Measurements from ENCODE around the gene DCTN4.
A peak's percentile ranks its signal among the peaks of the same experiment; 100 is the strongest.
"Not testable (repeated sequence)": the region's sequence is repeated elsewhere in the genome, so short reads cannot be mapped to it uniquely, and the experiment has no call there.

DCTN4 gene

GRCh38 chr5:150758531-150759333 lies at the start of gene DCTN4:
Gene DCTN4 (minus strand): TSS chr5:150759017. CDS start chr5:150758993, 24 bp downstream.
- in situ Hi-C loops (cut with HindIII; ENCODE audit: low pct_ligation_motif_present, low pct_unique_long_range_greater_than_20kb, low sequenced_read_pairs), result no loop called here
- peak; percentile 98 for DNase-seq

GRCh38 chr5:150804388-150804787 lies 45.6 kb upstream of the DCTN4 start:
- in situ Hi-C loops (cut with HindIII; ENCODE audit: low pct_ligation_motif_present, low pct_unique_long_range_greater_than_20kb, low sequenced_read_pairs), result no loop called here
- DNase-seq, result no peak

GRCh38 chr5:150801117-150801927 lies 42.5 kb upstream of the DCTN4 start:
- DNase-seq, result peak; percentile 74
- in situ Hi-C loops (cut with HindIII; ENCODE audit: low pct_ligation_motif_present, low pct_unique_long_range_greater_than_20kb, low sequenced_read_pairs), result no loop called here

- no peak for DNase-seq
- in situ Hi-C loops (cut with HindIII; ENCODE audit: low pct_ligation_motif_present, low pct_unique_long_range_greater_than_20kb, low sequenced_read_pairs), result no loop called here
Measured at GRCh38 chr5:150797384-150797783, 38.6 kb upstream of the DCTN4 start.

GRCh38 chr5:150794927-150795326 lies 36.1 kb upstream of the DCTN4 start:
- in situ Hi-C loops (cut with HindIII; ENCODE audit: low pct_ligation_motif_present, low pct_unique_long_range_greater_than_20kb, low sequenced_read_pairs), result no loop called here
- DNase-seq, result no peak

- DNase-seq; in situ Hi-C loops (cut with HindIII; ENCODE audit: low pct_ligation_motif_present, low pct_unique_long_range_greater_than_20kb, low sequenced_read_pairs): not testable (repeated sequence)
Measured at GRCh38 chr5:150793423-150793888, 34.6 kb upstream of the DCTN4 start.

- DNase-seq, result no peak
- in situ Hi-C loops (cut with HindIII; ENCODE audit: low pct_ligation_motif_present, low pct_unique_long_range_greater_than_20kb, low sequenced_read_pairs), result no loop called here
Measured at GRCh38 chr5:150791536-150791935, 32.7 kb upstream of the DCTN4 start.

- peak; percentile 78 for DNase-seq
- in situ Hi-C loops (cut with HindIII; ENCODE audit: low pct_ligation_motif_present, low pct_unique_long_range_greater_than_20kb, low sequenced_read_pairs), result no loop called here
Measured at GRCh38 chr5:150789943-150790611, 31.3 kb upstream of the DCTN4 start.

GRCh38 chr5:150789450-150789849 lies 30.6 kb upstream of the DCTN4 start:
- in situ Hi-C loops (cut with HindIII; ENCODE audit: low pct_ligation_motif_present, low pct_unique_long_range_greater_than_20kb, low sequenced_read_pairs), result no loop called here
- DNase-seq, result no peak

GRCh38 chr5:150788977-150789376 lies 30.2 kb upstream of the DCTN4 start:
- in situ Hi-C loops (cut with HindIII; ENCODE audit: low pct_ligation_motif_present, low pct_unique_long_range_greater_than_20kb, low sequenced_read_pairs), result no loop called here
- no peak for DNase-seq

GRCh38 chr5:150787656-150788055 lies 28.8 kb upstream of the DCTN4 start:
- in situ Hi-C loops (cut with HindIII; ENCODE audit: low pct_ligation_motif_present, low pct_unique_long_range_greater_than_20kb, low sequenced_read_pairs), result no loop called here
- DNase-seq, result no peak

- no peak for DNase-seq
- in situ Hi-C loops (cut with HindIII; ENCODE audit: low pct_ligation_motif_present, low pct_unique_long_range_greater_than_20kb, low sequenced_read_pairs), result no loop called here
Measured at GRCh38 chr5:150786876-150787275, 28.1 kb upstream of the DCTN4 start.

- no peak for DNase-seq
- in situ Hi-C loops (cut with HindIII; ENCODE audit: low pct_ligation_motif_present, low pct_unique_long_range_greater_than_20kb, low sequenced_read_pairs), result no loop called here
Measured at GRCh38 chr5:150785950-150786349, 27.1 kb upstream of the DCTN4 start.

GRCh38 chr5:150783422-150783928 lies 24.7 kb upstream of the DCTN4 start:
- in situ Hi-C loops (cut with HindIII; ENCODE audit: low pct_ligation_motif_present, low pct_unique_long_range_greater_than_20kb, low sequenced_read_pairs), result no loop called here
- DNase-seq, result no peak

- DNase-seq, result no peak
- in situ Hi-C loops (cut with HindIII; ENCODE audit: low pct_ligation_motif_present, low pct_unique_long_range_greater_than_20kb, low sequenced_read_pairs), result no loop called here
Measured at GRCh38 chr5:150782850-150783249, 24.0 kb upstream of the DCTN4 start.

- in situ Hi-C loops (cut with HindIII; ENCODE audit: low pct_ligation_motif_present, low pct_unique_long_range_greater_than_20kb, low sequenced_read_pairs), result no loop called here
Measured at GRCh38 chr5:150781706-150782614, 23.1 kb upstream of the DCTN4 start.

GRCh38 chr5:150780816-150781221 lies 22.0 kb upstream of the DCTN4 start:
- in situ Hi-C loops (cut with HindIII; ENCODE audit: low pct_ligation_motif_present, low pct_unique_long_range_greater_than_20kb, low sequenced_read_pairs), result no loop called here
- no peak for DNase-seq

More at GRCh38 chr5:150781706-150782614, 23.1 kb upstream of the DCTN4 start:
- no peak for DNase-seq

- in situ Hi-C loops (cut with HindIII; ENCODE audit: low pct_ligation_motif_present, low pct_unique_long_range_greater_than_20kb, low sequenced_read_pairs), result no loop called here
- no peak for DNase-seq
Measured at GRCh38 chr5:150780187-150780692, 21.4 kb upstream of the DCTN4 start.

Measured in ACHN (cell line).